Keratinocyte (primary cell): ENCODE data around the gene TMEM161A.

Experiments used
- CTCF ChIP-seq, 3 experiments: IDR thresholded peaks in 1 of 3; conservative IDR thresholded peaks in 1 of 3; optimal IDR thresholded peaks in 1 of 3; 2 replicates in 2 of 3; 3 replicates in 1 of 3; pipeline versions ENCODE3 to v1.5.1; 2011; ENCODE audit warnings: low read length in 3 of 3, mild to moderate bottlenecking in 3 of 3, moderate library complexity in 2 of 3, control low read depth in 1 of 3, inconsistent platforms in 1 of 3; ENCODE audit not compliant: insufficient read depth in 2 of 3; ENCODE audit errors: extremely low read depth in 1 of 3
- EZH2 ChIP-seq: IDR thresholded peaks from one replicate; pipeline ENCODE4 v1.6.1; 2012; ENCODE audit warnings: inconsistent platforms, mild to moderate bottlenecking, low read length, moderate library complexity

- TF ChIP-seq CTCF (optimal IDR thresholded peaks at IDR 0.05 in 1 of 3, IDR thresholded peaks at IDR 0.05 in 1 of 3, conservative IDR thresholded peaks at IDR 0.05 in 1 of 3; ENCODE audit: extremely low read depth in 1 of 3, insufficient read depth in 2 of 3, low read length in 3 of 3) (no peak), EZH2 (no peak)
Measured at GRCh38 chr19:19137556-19138108, 646 bp downstream of the TMEM161A start.
